HG02885 (cell line): ENCODE data around the gene CNDP2.
"Not testable (repeated sequence)": the region's sequence is repeated elsewhere in the genome, so short reads cannot be mapped to it uniquely, and the experiment has no call there.

Source experiments
- ATAC-seq: cut with Tn5 transposase; IDR thresholded peaks from one replicate; pipeline ENCODE4 v1.9.1; 2021; ENCODE audit warnings: mild to moderate bottlenecking; ENCODE audit not compliant: unreplicated experiment, poor library complexity

The CNDP2 gene

DNA sequence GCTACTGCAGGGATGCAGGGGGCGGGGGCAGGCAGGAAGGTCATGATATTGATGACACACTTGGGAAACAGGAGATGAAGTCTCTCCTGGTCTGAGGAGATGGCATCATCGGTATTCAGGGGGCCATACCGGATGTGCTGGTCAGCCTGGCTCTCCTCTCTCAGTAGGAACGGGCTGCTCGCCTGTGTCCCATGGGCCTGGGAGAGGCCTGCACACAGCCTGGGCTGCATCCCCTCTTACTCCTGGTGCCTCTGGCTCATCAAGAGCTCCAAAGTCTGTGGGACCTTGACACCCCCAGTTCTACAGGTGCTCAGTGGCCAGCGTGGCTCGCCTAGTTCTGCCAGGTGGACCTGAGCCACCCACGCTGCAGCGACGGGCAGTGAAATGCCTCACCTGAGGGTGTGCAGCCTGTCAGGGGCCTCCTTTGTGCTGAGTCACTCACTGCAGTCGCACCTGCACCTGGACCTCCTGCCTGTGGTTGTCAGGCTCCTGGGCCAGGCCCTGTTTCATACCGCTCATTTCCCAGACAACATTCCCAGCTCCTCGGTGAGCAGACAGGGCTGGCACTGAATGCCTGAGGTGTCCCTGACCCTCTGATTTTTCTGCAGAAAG lies 19.6 kb downstream of the CNDP2 start:
- no peak for ATAC-seq

DNA sequence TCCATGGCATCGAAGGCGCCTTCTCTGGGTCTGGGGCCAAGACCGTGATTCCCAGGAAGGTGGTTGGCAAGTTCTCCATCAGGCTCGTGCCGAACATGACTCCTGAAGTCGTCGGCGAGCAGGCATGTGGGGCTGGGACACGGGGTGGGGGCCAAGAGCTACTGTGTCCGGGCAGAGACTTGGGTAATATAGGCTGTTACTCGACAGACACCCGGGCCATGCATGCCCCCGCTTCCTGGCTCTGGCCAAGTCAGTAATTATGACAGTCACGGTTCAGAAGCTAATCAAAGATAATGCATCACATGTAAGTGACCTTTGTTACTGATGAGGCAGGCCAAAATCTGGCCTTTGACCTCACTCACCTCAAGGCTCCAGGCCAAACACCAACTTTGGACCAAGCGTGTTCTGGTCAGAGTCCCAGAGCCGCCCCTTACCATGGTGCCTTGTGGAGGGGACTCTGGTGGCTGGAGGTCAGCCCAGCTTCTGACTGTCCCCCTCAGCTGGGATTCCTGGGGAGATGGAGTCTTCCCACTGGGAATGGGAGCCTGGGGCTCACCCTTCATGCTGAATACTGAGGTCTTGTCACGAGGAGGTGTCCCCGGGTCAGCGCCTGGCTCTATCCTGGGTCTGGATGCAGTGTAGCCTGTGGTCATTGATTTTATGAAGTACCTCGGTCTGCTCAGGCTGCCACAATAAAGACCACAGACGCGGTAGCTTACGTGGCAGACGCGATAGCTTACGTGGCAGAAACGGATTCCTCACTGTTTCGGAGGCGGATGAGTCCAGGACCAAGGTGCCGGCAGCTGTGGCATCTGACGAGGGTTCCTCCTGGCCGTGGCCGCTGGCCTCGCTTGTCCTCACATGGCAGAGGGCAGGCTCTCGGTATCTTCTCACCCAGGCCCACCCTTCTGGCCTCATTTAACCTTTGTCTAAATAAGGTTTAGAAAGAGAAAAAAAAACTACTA lies 20.4 kb downstream of the CNDP2 start:
- no peak for ATAC-seq

DNA sequence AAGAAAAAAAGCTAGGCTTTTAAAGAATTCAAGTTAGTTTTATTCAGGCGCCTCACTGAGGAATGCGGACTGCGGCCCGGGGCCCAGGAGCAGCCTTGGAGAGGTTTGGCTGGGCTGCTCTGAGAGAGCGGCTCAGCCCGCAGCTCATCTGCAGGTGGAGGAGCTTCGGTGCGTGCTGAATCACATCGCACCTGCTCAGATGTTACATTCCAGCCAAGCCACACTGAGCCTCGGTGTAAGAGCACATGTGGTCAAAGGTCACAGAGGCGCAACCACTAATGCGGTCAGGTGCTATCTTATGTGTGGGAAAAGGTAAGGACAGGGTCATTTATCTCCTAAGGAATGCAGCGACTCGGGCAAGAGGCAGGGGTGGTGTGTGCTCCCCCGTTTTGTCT lies 21.1 kb downstream of the CNDP2 start:
- ATAC-seq: no peak

- no peak for ATAC-seq
Observed at GRCh38 chr18:74518456-74519295, 22.5 kb downstream of the CNDP2 start.

- no peak for ATAC-seq
Observed at GRCh38 chr18:74519320-74520095, 23.3 kb downstream of the CNDP2 start.

DNA sequence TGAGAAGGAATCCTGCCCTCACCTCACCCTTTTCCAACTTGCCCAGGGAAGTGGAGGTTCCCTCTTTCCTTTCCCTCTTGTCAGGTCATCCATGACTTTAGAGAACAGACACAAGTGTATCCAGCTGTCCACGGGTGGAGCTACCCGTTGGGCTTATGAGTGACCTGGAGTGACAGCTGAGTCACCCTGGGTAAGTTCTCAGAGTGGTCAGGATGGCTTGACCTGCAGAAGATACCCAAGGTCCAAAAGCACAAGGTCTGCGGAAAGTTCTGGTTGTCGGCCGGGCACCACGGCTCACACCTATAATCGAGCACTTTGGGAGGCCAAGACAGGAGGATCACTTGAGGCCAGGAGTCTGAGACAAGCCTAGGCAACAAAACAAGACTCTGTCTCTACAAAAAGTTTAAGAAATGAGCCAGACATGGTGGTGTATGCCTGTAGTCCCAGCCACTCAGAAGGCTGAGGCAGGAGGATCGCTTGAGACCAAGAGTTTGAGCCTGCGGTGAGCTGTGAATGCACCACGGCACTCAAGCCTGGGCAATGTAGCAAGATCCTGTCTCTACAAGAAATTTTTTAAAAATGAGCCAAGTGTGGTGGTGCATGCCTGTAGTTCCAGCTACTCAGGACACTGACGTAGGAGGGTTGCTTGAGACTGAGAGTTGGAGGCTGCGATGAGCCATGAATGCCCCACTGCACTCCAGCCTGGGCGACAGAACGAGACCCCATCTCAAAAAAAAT lies 24.1 kb downstream of the CNDP2 start:
- no peak for ATAC-seq

GRCh38 chr18:74521068-74521725 lies 25.0 kb downstream of the CNDP2 start:
- no peak for ATAC-seq

GRCh38 chr18:74522635-74523548 lies 26.7 kb downstream of the CNDP2 start:
- no peak for ATAC-seq

GRCh38 chr18:74524097-74524496 lies 27.9 kb downstream of the CNDP2 start:
- no peak for ATAC-seq

DNA sequence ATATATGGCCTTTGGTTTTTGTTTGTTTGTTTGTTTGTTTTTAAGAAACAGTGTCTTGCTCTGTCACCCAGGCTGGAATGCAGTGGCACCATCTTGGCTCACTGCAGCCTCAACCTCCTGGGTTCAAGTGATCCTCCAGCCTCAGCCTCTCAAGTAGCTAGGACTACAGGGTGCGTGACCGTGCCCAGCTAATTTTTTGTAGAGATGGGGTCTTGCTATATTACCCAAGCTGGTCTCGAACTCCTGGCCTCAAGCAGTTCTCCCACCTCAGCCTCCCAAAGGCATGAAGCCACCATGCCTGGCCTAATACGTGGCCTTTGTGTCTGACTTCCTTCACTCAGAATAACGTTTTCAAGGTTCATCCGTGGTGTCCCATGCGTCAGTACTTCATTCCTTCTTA lies 28.8 kb downstream of the CNDP2 start:
- ATAC-seq: not testable (repeated sequence)

GRCh38 chr18:74525741-74526140 lies 29.6 kb downstream of the CNDP2 start:
- no peak for ATAC-seq

GRCh38 chr18:74526488-74526887 lies 30.3 kb downstream of the CNDP2 start:
- ATAC-seq: no peak

GRCh38 chr18:74528478-74528877 lies 32.3 kb downstream of the CNDP2 start:
- peak; percentile 68 for ATAC-seq

GRCh38 chr18:74528913-74529312 lies 32.8 kb downstream of the CNDP2 start:
- peak; percentile 9 for ATAC-seq

DNA sequence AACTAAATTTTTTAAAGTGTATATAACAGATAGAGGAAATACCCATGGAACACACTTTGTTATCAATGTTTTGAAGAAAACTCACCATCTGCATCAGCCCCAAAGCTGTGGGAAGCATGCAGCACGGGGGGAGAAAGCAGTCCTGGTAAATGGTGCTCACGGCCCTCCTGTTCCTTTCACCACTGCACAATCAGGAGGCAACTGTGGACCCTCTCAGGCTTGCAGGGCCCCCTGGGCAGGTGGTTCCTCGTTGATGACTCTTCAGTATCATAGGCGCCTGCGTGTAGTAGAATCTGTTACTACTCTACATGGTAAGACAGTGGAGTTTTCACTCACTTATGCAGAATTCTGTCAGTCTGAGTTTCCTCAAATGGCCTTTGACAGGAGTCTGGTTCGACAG lies 33.2 kb downstream of the CNDP2 start:
- ATAC-seq: no peak

DNA sequence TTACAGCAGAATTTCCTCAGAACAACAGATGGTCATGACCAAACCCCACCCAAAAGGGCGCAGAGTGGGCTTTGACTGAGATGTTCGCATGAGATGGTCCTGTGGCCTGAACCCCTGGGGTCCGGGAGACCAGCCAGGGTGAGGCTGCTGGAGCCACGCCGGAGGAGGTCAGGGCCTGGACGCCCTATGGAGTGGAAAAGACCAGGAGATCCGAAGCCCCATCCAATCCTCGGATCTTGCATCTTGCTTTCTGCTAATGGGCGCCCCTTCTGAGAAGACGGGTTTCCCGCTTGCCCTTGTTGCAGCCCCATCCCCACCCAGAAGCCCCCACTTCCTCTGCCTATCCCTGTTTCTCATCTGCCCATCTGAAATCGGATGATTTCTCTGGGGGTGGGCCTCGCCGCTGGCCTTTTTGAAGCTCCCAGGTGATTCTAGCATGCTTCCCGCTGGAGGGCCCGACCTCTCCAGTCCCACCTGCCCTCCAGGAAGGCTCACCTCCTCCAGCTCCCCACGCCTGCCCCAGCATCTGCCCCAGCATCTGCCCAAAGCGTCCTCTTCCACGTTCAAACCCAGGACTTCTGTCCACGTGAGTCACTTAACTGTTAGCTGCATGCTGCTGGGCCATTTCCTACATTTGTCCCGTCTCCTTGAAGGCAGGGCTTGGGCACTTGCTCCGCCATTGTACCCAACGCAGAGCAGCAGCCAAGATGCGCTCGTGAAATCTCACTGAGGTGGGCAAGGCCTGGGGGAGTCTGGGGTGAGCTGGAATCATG lies 33.8 kb downstream of the CNDP2 start:
- no peak for ATAC-seq

DNA sequence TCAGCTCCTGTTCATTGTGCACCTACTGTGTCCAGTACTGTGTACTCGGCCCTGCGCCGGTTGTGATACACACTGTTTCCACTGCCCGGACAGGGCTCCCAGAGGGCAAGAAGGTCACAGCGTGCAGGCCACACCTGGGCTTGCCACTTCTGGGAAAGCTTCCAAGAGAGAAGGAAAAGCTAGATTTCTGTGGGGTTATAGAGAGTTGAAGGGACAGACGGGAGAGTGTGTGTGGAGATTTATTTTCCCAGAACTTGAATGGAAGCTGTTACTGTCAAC lies 34.4 kb downstream of the CNDP2 start:
- no peak for ATAC-seq
